Natural killer cell (primary cell): ENCODE results near the gene PROCA1. TPM values are rescaled to one million over a fixed set of nuclear protein-coding genes. Genes with fewer than 3 reads are reported as not detected.

ENCODE experiments used
- ATAC-seq, 3 donors: fragments of 150-1000 bp in 2 of 3; fragments of 200-7000 bp in 1 of 3; cut with Tn5 transposase; 1 replicate in 1 of 3; 2 replicates in 2 of 3; pipeline ENCODE4 v1.10.0; 2021; ENCODE audit warnings: mild to moderate bottlenecking in 2 of 3, moderate library complexity in 2 of 3
- DNase-seq, 2 donors: peaks; one replicate each; pipeline versions ENCODE4 v3.0.0 to v3.0.0-alpha.2; 2013 to 2021; ENCODE audit warnings: mixed read lengths in 1 of 2
- H3K27ac ChIP-seq: one replicate; pipeline ENCODE4 v1.5.1; 2013; ENCODE audit warnings: mild to moderate bottlenecking, low read length
- H3K27me3 ChIP-seq: one replicate; pipeline ENCODE4 v1.6.1; 2013; ENCODE audit warnings: low read length; ENCODE audit not compliant: control insufficient read depth, insufficient read depth
- H3K36me3 ChIP-seq: one replicate; pipeline ENCODE4 v1.6.1; 2013; ENCODE audit warnings: low read length; ENCODE audit not compliant: control insufficient read depth, insufficient read depth
- H3K4me1 ChIP-seq: one replicate; pipeline ENCODE4 v1.6.1; 2013; ENCODE audit warnings: low read length; ENCODE audit not compliant: control insufficient read depth, insufficient read depth
- H3K4me3 ChIP-seq: one replicate; pipeline ENCODE4 v1.5.1; 2013; ENCODE audit warnings: low read length
- H3K9me3 ChIP-seq: one replicate; pipeline ENCODE4 v1.6.1; 2013; ENCODE audit warnings: low read length; ENCODE audit not compliant: control insufficient read depth, insufficient read depth
- H3K27ac Mint-ChIP-seq, 2 donors: one replicate each; pipeline ENCODE4 v1.8.0; 2022; ENCODE audit warnings: mild to moderate bottlenecking in 2 of 2, mixed read lengths in 2 of 2, moderate library complexity in 1 of 2
- H3K27me3 Mint-ChIP-seq, 2 donors: one replicate each; pipeline ENCODE4 v1.8.0; 2022; ENCODE audit warnings: low read depth in 2 of 2, mixed read lengths in 2 of 2
- H3K36me3 Mint-ChIP-seq: one replicate; pipeline ENCODE4 v1.8.0; 2022; ENCODE audit warnings: mixed read lengths
- H3K4me1 Mint-ChIP-seq, 2 donors: one replicate each; pipeline ENCODE4 v1.8.0; 2022; ENCODE audit warnings: mixed read lengths in 2 of 2
- H3K4me3 Mint-ChIP-seq: one replicate; pipeline ENCODE4 v1.8.0; 2022; ENCODE audit warnings: mild to moderate bottlenecking, moderate library complexity, mixed read lengths
- H3K9me3 Mint-ChIP-seq, 2 donors: one replicate each; pipeline ENCODE4 v1.8.0; 2022; ENCODE audit warnings: mixed read lengths in 2 of 2
- WGBS: methylation state at CpG from one replicate; pipeline ENCODE4 v1.1.7; 2013; ENCODE audit warnings: missing lambda C conversion rate; ENCODE audit not compliant: insufficient coverage; 5-methylcytosine and 5-hydroxymethylcytosine counted together
- intact Hi-C: fragments of 100-400 bp; cut with micrococcal nuclease; formaldehyde crosslinking; loops from one replicate; pipeline ENCODE4 v1.14.2; 2022
- total RNA-seq, 4 donors: library from RNA; stranded (reverse); fragments of 120-200 nt in 1 of 4; gene quantifications; one replicate each; pipeline versions ENCODE4 v1.2.3 to v1.2.4, GENCODE V29; 2013 to 2022
- TF ChIP-seq, protein P1 (sequence below): fragments of 200-600 bp; IDR thresholded peaks from one replicate; pipeline ENCODE4 v1.8.0; 2022; ENCODE audit warnings: antibody characterized with exemption

The PROCA1 gene
- total RNA-seq, 3 donors from 2014 or later (not counting 1 experiment from before 2014, with no cell fraction given) = 2.3 to 5.8 (median 3.6) TPM

DNA sequence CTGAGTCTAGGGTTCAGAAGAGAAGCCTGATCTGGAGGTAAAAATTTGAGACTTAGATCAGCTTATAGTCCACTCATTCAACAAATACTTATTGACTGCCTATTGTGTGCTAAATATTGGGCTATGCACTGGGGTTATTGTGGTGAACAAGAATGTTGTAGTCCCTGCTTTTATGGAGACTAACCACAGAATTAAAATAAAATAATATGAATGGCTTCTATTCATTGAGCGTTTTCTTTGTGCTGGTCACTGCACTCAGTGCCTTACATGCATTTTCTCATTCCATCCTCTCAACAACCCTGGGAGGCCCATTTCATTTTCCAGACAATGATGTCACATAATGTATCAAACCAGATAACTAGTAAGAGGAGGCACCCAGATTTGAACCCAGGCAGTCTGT is 21.7 kb upstream of the PROCA1 start:
- DNase-seq = no peak
- no peaks in the 10 kb centered on the region for H3K27me3 ChIP-seq
- Mint-ChIP-seq H3K9me3 (no peaks in the 10 kb centered on the region), H3K4me1 (peaks cover 5 to 8% of the 10 kb centered on the region in 2 donors), H3K4me3 (no peak overlapping the region), H3K36me3 (no peaks in the 10 kb centered on the region), H3K27me3 (no peaks in the 10 kb centered on the region), H3K27ac (no peak overlapping the region)
- H3K27ac ChIP-seq = no peak overlapping the region
- WGBS = 86% methylated on average over 1 of the region's 1 CpG
- no peak overlapping the region for H3K4me3 ChIP-seq
- TF ChIP-seq, protein P1, sequence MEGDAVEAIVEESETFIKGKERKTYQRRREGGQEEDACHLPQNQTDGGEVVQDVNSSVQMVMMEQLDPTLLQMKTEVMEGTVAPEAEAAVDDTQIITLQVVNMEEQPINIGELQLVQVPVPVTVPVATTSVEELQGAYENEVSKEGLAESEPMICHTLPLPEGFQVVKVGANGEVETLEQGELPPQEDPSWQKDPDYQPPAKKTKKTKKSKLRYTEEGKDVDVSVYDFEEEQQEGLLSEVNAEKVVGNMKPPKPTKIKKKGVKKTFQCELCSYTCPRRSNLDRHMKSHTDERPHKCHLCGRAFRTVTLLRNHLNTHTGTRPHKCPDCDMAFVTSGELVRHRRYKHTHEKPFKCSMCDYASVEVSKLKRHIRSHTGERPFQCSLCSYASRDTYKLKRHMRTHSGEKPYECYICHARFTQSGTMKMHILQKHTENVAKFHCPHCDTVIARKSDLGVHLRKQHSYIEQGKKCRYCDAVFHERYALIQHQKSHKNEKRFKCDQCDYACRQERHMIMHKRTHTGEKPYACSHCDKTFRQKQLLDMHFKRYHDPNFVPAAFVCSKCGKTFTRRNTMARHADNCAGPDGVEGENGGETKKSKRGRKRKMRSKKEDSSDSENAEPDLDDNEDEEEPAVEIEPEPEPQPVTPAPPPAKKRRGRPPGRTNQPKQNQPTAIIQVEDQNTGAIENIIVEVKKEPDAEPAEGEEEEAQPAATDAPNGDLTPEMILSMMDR = no peak
- H3K36me3 ChIP-seq = no peaks in the 10 kb centered on the region
- H3K9me3 ChIP-seq = no peaks in the 10 kb centered on the region
- intact Hi-C loops = no loop called here
- no peak for ATAC-seq
- peaks cover 23% of the 10 kb centered on the region for H3K4me1 ChIP-seq

DNA sequence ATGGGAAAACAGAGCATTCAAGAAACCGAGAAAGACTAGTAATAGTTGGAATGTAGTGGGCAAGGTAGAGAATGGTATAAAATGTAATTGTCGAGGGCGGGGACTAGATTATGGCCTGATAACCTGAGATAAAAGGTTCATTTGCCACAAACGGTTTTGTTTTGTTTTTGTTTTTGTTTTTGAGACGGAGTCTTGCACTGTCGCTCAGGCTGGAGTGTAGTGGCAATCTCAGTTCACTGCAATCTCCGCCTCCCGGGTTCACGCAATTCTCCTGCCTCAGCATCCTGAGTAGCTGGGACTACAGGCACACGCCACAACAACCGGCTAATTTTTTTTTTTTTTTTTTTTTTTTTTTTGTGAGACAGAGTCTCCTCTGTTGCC is 18.3 kb upstream of the PROCA1 start:
- no peaks in the 10 kb centered on the region for H3K27me3 ChIP-seq
- Mint-ChIP-seq H3K27me3 (no peaks in the 10 kb centered on the region), H3K27ac (no peak overlapping the region), H3K36me3 (no peaks in the 10 kb centered on the region), H3K9me3 (no peaks in the 10 kb centered on the region), H3K4me3 (no peak overlapping the region), H3K4me1 (peaks cover 27 to 33% of the 10 kb centered on the region in 2 donors)
- no peak overlapping the region for H3K27ac ChIP-seq
- H3K4me3 ChIP-seq = no peak overlapping the region
- H3K4me1 ChIP-seq = peaks cover 39% of the 10 kb centered on the region
- no peak for DNase-seq
- H3K9me3 ChIP-seq = no peaks in the 10 kb centered on the region
- ATAC-seq = no peak
- intact Hi-C loops = loop anchor here (5.0 kb wide), 3 partner anchors 32 to 562 kb away; partner anchors contain the start of genes FLOT2 and NUFIP2
- TF ChIP-seq, protein P1 = no peak
- peaks cover 2% of the 10 kb centered on the region for H3K36me3 ChIP-seq
- WGBS = 87% methylated on average over 11 of the region's 11 CpGs

DNA sequence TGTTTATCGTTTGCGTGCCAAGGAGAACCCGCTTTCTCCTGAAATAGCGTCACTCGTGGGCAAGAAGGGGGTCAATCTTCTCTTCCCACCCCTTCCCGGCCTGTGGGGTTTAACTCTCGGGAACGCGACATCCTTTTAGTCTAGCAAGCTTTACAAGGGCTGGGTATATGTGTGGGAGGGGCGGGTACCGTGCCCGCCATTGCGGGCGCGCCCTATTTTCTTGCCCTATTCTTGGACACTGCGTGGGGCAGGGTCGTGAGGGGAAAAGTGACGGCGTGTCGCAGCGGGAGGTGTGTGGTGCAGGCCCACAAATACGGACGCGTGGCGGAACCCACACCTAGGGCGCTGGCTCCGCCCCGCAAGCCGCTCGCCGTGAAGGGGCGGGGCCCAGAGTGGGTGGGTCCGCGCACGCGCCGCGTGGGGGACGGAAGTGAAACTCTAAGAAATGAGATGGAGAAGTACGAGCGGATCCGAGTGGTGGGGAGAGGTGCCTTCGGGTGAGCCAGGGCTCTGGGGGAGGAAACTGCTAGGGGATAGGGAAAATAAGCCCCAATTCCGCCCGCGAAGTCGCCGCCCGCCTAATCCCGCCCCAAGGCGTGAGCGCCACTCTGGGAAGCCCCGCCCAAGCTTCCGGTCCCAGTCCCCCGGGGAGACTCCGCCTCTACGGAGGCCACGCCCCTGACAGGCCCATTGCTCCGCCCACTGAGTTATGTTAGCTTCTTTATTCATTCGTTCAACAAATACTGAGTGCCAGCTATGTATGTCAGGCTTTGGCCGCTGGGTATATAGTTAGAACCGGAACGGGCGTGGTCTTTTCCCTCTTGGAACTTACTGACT is 16.9 kb upstream of the PROCA1 start, which contains the start of gene NEK8:
NEK8 (plus strand) TSS at position 425 of the 837 bp plus-strand sequence; CDS start at position 451, 26 bp downstream.
- intact Hi-C loops = loop anchor here (1.0 to 5.0 kb wide), 4 partner anchors 9 to 564 kb away; partner anchors contain the start of genes FLOT2, NUFIP2 and RPL23A
- H3K9me3 ChIP-seq = no peaks in the 10 kb centered on the region
- under 1% methylated on average over 63 of the region's 64 CpGs for WGBS

More for the DNA sequence above, 16.9 kb upstream of the PROCA1 start, which contains the start of gene NEK8:
- Mint-ChIP-seq H3K4me1 (peaks cover 33 to 41% of the 10 kb centered on the region in 2 donors), H3K27me3 (no peaks in the 10 kb centered on the region), H3K36me3 (no peaks in the 10 kb centered on the region), H3K9me3 (no peaks in the 10 kb centered on the region), H3K27ac (peak within 1 kb of the TSS; percentile 96), H3K4me3 (peak within 1 kb of the TSS; percentile 96)
- Histone ChIP-seq H3K27me3 (no peaks in the 10 kb centered on the region), H3K4me3 (peak within 1 kb of the TSS; percentile 94), H3K4me1 (peaks cover 39% of the 10 kb centered on the region), H3K36me3 (peaks cover 14% of the 10 kb centered on the region), H3K27ac (peak within 1 kb of the TSS; percentile 99)
- TF ChIP-seq, protein P1 = no peak
- ATAC-seq (peak; percentile 76 to 90 (median 77)), DNase-seq (peak; percentile 97 to 98)
